Uterus (tissue), 4 donors: ENCODE results near the gene CLASP2. TPM values are rescaled to one million over a fixed set of nuclear protein-coding genes. Genes with fewer than 3 reads are reported as not detected.

Experiments
- DNase-seq, 2 donors: peaks; one replicate each; pipeline ENCODE4 v3.0.0-alpha.2; 2019 to 2020
- H3K27ac ChIP-seq, 2 donors: fragments of 200-600 bp; sonication (generic); 1 replicate in 1 of 2; 2 replicates in 1 of 2; pipeline ENCODE4 v1.5.1; 2016 to 2018
- H3K27me3 ChIP-seq, 2 donors: fragments of 200-600 bp; sonication (generic); one replicate each; pipeline ENCODE4 v1.5.1; 2018 to 2019; ENCODE audit warnings: control low read depth in 1 of 2
- H3K36me3 ChIP-seq, 2 donors: fragments of 200-600 bp; sonication (generic); one replicate each; pipeline ENCODE4 v1.5.1; 2019; ENCODE audit warnings: control low read depth in 1 of 2
- H3K4me1 ChIP-seq, 2 donors: fragments of 200-600 bp; sonication (generic); one replicate each; pipeline ENCODE4 v1.5.1; 2018 to 2019; ENCODE audit warnings: control low read depth in 1 of 2
- H3K4me3 ChIP-seq, 2 donors: fragments of 200-600 bp; sonication (generic); 1 replicate in 1 of 2; 2 replicates in 1 of 2; pipeline ENCODE4 v1.5.1; 2018 to 2019; ENCODE audit warnings: mild to moderate bottlenecking in 1 of 2
- H3K9me3 ChIP-seq, 2 donors: fragments of 200-600 bp; sonication (generic); one replicate each; pipeline ENCODE4 v1.5.1; 2019; ENCODE audit warnings: control low read depth in 1 of 2
- CTCF ChIP-seq, 4 experiments: fragments of 200-600 bp in 2 of 4; fragments of 450-650 bp in 2 of 4; sonication (generic) in 2 of 4; IDR thresholded peaks; one replicate each; pipeline ENCODE4 v1.5.1; 2016 to 2019; ENCODE audit warnings: antibody characterized with exemption in 4 of 4, mild to moderate bottlenecking in 2 of 4, moderate library complexity in 1 of 4
- POLR2A ChIP-seq, 2 donors: fragments of 450-650 bp; IDR thresholded peaks; one replicate each; pipeline ENCODE4 v1.6.1; 2016; ENCODE audit warnings: antibody characterized with exemption in 2 of 2, mild to moderate bottlenecking in 1 of 2, moderate library complexity in 1 of 2
- intact Hi-C: fragments of 100-400 bp; cut with DNase I; formaldehyde crosslinking; loops from one replicate; pipeline ENCODE4 v1.15.1; 2023; ENCODE audit warnings: low total_unique reads
- total RNA-seq, 4 donors: library from RNA; depleted of rRNA in 3 of 4; stranded (reverse); fragments of >200 nt in 3 of 4; gene quantifications; one replicate each; pipeline versions ENCODE4 v1.1.0 to v1.2.4, GENCODE V29; 2014 to 2023
- donor health status: DM: yes; HTN: yes; CAD: no.

Gene CLASP2
- total RNA-seq, 4 donors from 2014 or later: 34.1 to 159 (median 76.2) TPM

- H3K9me3 ChIP-seq: no peaks in the 10 kb centered on the region
- no peaks in the 10 kb centered on the region for H3K27me3 ChIP-seq
- intact Hi-C loops: no loop called here
- H3K4me1 ChIP-seq: no peaks in the 10 kb centered on the region
- DNase-seq: no peak
- H3K36me3 ChIP-seq: no peaks in the 10 kb centered on the region
- no peak overlapping the region for H3K4me3 ChIP-seq
- H3K27ac ChIP-seq: no peak overlapping the region
- TF ChIP-seq CTCF (IDR thresholded peaks at IDR 0.05) (no peak), POLR2A (IDR thresholded peaks at IDR 0.05) (no peak)
These were observed 227.3 kb downstream of the CLASP2 start for GRCh38 chr3:33490641-33491241.

GRCh38 chr3:33488683-33489082 is 229.4 kb downstream of the CLASP2 start:
- H3K9me3 ChIP-seq: no peaks in the 10 kb centered on the region
- TF ChIP-seq CTCF (IDR thresholded peaks at IDR 0.05): no peak
- H3K4me1 ChIP-seq: no peaks in the 10 kb centered on the region
- no peak for DNase-seq
- H3K27me3 ChIP-seq: no peaks in the 10 kb centered on the region
- no peak overlapping the region for H3K4me3 ChIP-seq
- intact Hi-C loops: no loop called here
- H3K36me3 ChIP-seq: no peaks in the 10 kb centered on the region
- no peak overlapping the region for H3K27ac ChIP-seq

- TF ChIP-seq POLR2A (IDR thresholded peaks at IDR 0.05): no peak
- TF ChIP-seq CTCF (IDR thresholded peaks at IDR 0.05): no peak
- Histone ChIP-seq H3K4me1 (no peaks in the 10 kb centered on the region), H3K9me3 (no peaks in the 10 kb centered on the region), H3K36me3 (no peaks in the 10 kb centered on the region), H3K27ac (no peak overlapping the region), H3K27me3 (no peaks in the 10 kb centered on the region), H3K4me3 (no peak overlapping the region)
- intact Hi-C loops: no loop called here
- no peak for DNase-seq
These were observed 229.8 kb downstream of the CLASP2 start for GRCh38 chr3:33488246-33488645.

- intact Hi-C loops: no loop called here
- H3K9me3 ChIP-seq: no peaks in the 10 kb centered on the region
- no peak for TF ChIP-seq CTCF (IDR thresholded peaks at IDR 0.05)
- no peak for TF ChIP-seq POLR2A (IDR thresholded peaks at IDR 0.05)
- no peaks in the 10 kb centered on the region for H3K36me3 ChIP-seq
- no peak for DNase-seq
- H3K27ac ChIP-seq: no peak overlapping the region
- H3K4me3 ChIP-seq: no peak overlapping the region
- H3K27me3 ChIP-seq: no peaks in the 10 kb centered on the region
- no peaks in the 10 kb centered on the region for H3K4me1 ChIP-seq
These were observed 235.9 kb downstream of the CLASP2 start for GRCh38 chr3:33482111-33482521.

- Histone ChIP-seq H3K27ac (no peak overlapping the region), H3K9me3 (no peaks in the 10 kb centered on the region), H3K4me3 (no peak overlapping the region), H3K36me3 (no peaks in the 10 kb centered on the region), H3K27me3 (no peaks in the 10 kb centered on the region), H3K4me1 (no peaks in the 10 kb centered on the region)
- no peak for DNase-seq
- intact Hi-C loops: no loop called here
- no peak for TF ChIP-seq CTCF (IDR thresholded peaks at IDR 0.05)
- no peak for TF ChIP-seq POLR2A (IDR thresholded peaks at IDR 0.05)
These were observed 243.2 kb downstream of the CLASP2 start for GRCh38 chr3:33474896-33475295.
